PC-3 (cell line): ENCODE data around the gene NFYA.

Experiments used
- CTCF ChIP-seq: fragments of 300-600 bp; sonication (generic); conservative IDR thresholded peaks from 2 replicates; pipeline ENCODE4 v1.5.1; 2017; ENCODE audit warnings: antibody characterized with exemption, low read depth, mild to moderate bottlenecking, low read length
- EZH2 ChIP-seq: fragments of 300-600 bp; sonication (generic); IDR thresholded peaks from one replicate; pipeline ENCODE4 v1.6.1; 2017; ENCODE audit warnings: antibody characterized with exemption, mild to moderate bottlenecking, low read length; ENCODE audit not compliant: unreplicated experiment

- TF ChIP-seq CTCF (no peak), EZH2 (no peak)
Measured at GRCh38 chr6:41042226-41043055, 30.3 kb upstream of the NFYA start, which contains the start of gene TSPO2.
